Adipose tissue (tissue), 3 donors: Measurements from ENCODE around the gene TBC1D1. TPM values are rescaled to one million over a fixed set of nuclear protein-coding genes. Genes with fewer than 3 reads are reported as not detected.
"Not testable (repeated sequence)": the region's sequence is repeated elsewhere in the genome, so short reads cannot be mapped to it uniquely, and the experiment has no call there.

Experiments
- H3K27ac ChIP-seq: one replicate; pipeline ENCODE4 v1.5.1; 2013; ENCODE audit warnings: low read depth, low read length
- WGBS, 3 donors: extraction: QIAGEN DNeasy Blood & Tissue Kit; methylation state at CpG; one replicate each; pipeline ENCODE4 v1.1.7; 2013; 5-methylcytosine and 5-hydroxymethylcytosine counted together
- polyA plus RNA-seq, 3 donors: library from polyadenylated mRNA; stranded (reverse); fragments of 200-250 nt; gene quantifications; one replicate each; pipeline ENCODE4 v1.2.3, GENCODE V29; 2013
- donor health status: healthy with polysubstance abuse.
- donor health status: Bipolar disorder and iron deficiency.
- donor health status: healthy.

Gene TBC1D1
- polyA plus RNA-seq, 3 donors: 11.7 to 45.8 (median 33.4) TPM

GRCh38 chr4:37951461-37952352, 60.8 kb downstream of the TBC1D1 start:
- whole genome bisulfite sequencing, 3 donors: 70 to 82% (median 77%) methylated on average over 10 of the region's 10 CpGs
- no peak overlapping the region for H3K27ac ChIP-seq

GRCh38 chr4:37953156-37953555, 62.3 kb downstream of the TBC1D1 start:
- WGBS, 3 donors: 44 to 49% (median 48%) methylated on average over 1 of the region's 1 CpG

GRCh38 chr4:37953620-37954293, 62.9 kb downstream of the TBC1D1 start:
- WGBS, 3 donors: 68 to 77% (median 70%) methylated on average over 7 of the region's 7 CpGs
- no peak overlapping the region for H3K27ac ChIP-seq

More at GRCh38 chr4:37953156-37953555, 62.3 kb downstream of the TBC1D1 start:
- no peak overlapping the region for H3K27ac ChIP-seq

- WGBS, 3 donors: 69 to 78% (median 75%) methylated on average over 4 of the region's 4 CpGs
- H3K27ac ChIP-seq: no peak overlapping the region
Measured at GRCh38 chr4:37956941-37957340, 66.1 kb downstream of the TBC1D1 start.

- H3K27ac ChIP-seq: no peak overlapping the region
- WGBS, 3 donors: 80 to 87% (median 86%) methylated on average over 6 of the region's 6 CpGs
Measured at GRCh38 chr4:37958932-37959331, 68.0 kb downstream of the TBC1D1 start.

GRCh38 chr4:37960098-37960497, 69.2 kb downstream of the TBC1D1 start, which contains the start of gene PTTG2:
Gene PTTG2, plus strand, starts transcription at chr4:37960398. Its CDS starts 37 bp downstream, at chr4:37960435.
- WGBS, 3 donors: 92 to 96% (median 96%) methylated on average over 5 of the region's 5 CpGs

GRCh38 chr4:37960679-37961450, 70.0 kb downstream of the TBC1D1 start:
- WGBS, 3 donors: 75 to 82% (median 77%) methylated on average over 5 of the region's 5 CpGs
- H3K27ac ChIP-seq: no peak overlapping the region

More at GRCh38 chr4:37960098-37960497, 69.2 kb downstream of the TBC1D1 start, which contains the start of gene PTTG2:
- H3K27ac ChIP-seq: no peak within 1 kb of the TSS

- 83 to 91% (median 85%) methylated on average over 4 of the region's 4 CpGs for WGBS, 3 donors
Measured at GRCh38 chr4:37964734-37965457, 74.0 kb downstream of the TBC1D1 start.

GRCh38 chr4:37966044-37966443, 75.2 kb downstream of the TBC1D1 start:
- H3K27ac ChIP-seq: no peak overlapping the region
- WGBS, 3 donors: 73 to 92% (median 88%) methylated on average over 3 of the region's 3 CpGs

More at GRCh38 chr4:37964734-37965457, 74.0 kb downstream of the TBC1D1 start:
- H3K27ac ChIP-seq: no peak overlapping the region

- H3K27ac ChIP-seq: no peak overlapping the region
- WGBS, 3 donors: 23 to 60% (median 48%) methylated on average over 5 of the region's 5 CpGs
Measured at GRCh38 chr4:37967736-37968135, 76.9 kb downstream of the TBC1D1 start.

GRCh38 chr4:37968747-37969146, 77.9 kb downstream of the TBC1D1 start:
- no peak overlapping the region for H3K27ac ChIP-seq
- 61 to 87% (median 82%) methylated on average over 3 of the region's 3 CpGs for WGBS, 3 donors

- no peak overlapping the region for H3K27ac ChIP-seq
- WGBS, 3 donors: 45 to 85% (median 47%) methylated on average over 1 of the region's 1 CpG
Measured at GRCh38 chr4:37970702-37971101, 79.8 kb downstream of the TBC1D1 start.

- 87 to 90% (median 89%) methylated on average over 4 of the region's 4 CpGs for WGBS, 3 donors
- no peak overlapping the region for H3K27ac ChIP-seq
Measured at GRCh38 chr4:37971202-37971601, 80.3 kb downstream of the TBC1D1 start.

GRCh38 chr4:37973441-37973840, 82.6 kb downstream of the TBC1D1 start:
- no peak overlapping the region for H3K27ac ChIP-seq
- WGBS, 3 donors: 62 to 95% (median 69%) methylated on average over 3 of the region's 3 CpGs

- not testable (repeated sequence) for H3K27ac ChIP-seq
- 84 to 92% (median 86%) methylated on average over 12 of the region's 13 CpGs for WGBS, 3 donors
Measured at GRCh38 chr4:37975321-37975822, 84.5 kb downstream of the TBC1D1 start.

GRCh38 chr4:37976507-37976906, 85.6 kb downstream of the TBC1D1 start:
- H3K27ac ChIP-seq: no peak overlapping the region
- 11 to 41% (median 39%) methylated on average over 3 of the region's 3 CpGs for WGBS, 3 donors

- peak overlapping the region; percentile 80 for H3K27ac ChIP-seq
- 0 to 4% (median 1%) methylated on average over 21 to 49 of the region's 50 CpGs for WGBS, 3 donors
Measured at GRCh38 chr4:37976991-37977470, 86.1 kb downstream of the TBC1D1 start.
